ENCODE results near the gene PARN.
"Not testable (repeated sequence)": the region's sequence is repeated elsewhere in the genome, so short reads cannot be mapped to it uniquely, and the experiment has no call there.

The PARN gene

DNA sequence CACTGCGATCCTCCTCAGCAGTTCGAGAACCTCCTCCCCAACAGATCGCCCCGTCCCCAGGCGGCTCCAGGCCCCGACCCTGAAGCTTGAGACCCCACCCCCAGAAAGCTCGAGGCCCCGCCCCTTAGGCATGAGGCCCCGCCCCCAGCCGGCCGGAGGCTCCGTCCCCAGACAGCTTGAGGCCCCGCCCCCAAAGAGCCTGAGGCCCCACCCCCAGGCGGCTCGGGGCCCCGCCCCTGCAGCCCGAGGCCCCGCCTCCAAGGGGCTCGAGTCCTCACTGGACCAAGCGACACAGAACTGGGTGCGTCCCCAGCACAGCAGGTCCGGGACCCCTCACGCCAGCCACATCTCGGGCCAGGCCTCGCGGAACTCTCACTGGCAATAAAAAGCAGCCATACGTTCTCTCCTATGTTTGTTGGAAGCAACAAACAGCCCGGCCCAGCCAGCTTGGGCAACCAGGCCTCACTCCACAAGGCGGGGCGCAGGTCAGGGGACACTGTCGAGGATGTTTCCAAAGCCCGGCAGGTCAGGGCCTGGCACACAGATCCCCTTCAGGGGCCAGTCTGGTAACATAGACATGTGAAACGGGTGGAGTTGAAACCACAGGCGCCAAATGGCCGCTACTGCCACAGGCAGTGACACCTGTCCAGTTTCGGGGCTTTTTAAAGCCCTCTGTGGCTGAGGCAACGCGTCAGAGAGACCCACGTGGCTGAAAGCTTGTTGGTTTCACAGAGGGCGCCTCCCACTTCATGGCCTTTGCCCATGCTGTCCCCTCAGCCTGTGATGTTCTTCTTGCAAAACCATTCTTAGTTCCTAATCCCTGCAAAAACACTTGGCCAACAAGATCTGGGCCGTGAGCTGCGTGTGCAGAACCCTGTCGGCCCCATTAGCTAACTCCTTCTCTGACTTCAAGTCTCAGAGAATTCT, 224.2 kb downstream of the PARN start:
- DNase-seq (ENCODE audit: extremely low read depth in 1 of 2, low read depth in 1 of 2) = no peak

DNA sequence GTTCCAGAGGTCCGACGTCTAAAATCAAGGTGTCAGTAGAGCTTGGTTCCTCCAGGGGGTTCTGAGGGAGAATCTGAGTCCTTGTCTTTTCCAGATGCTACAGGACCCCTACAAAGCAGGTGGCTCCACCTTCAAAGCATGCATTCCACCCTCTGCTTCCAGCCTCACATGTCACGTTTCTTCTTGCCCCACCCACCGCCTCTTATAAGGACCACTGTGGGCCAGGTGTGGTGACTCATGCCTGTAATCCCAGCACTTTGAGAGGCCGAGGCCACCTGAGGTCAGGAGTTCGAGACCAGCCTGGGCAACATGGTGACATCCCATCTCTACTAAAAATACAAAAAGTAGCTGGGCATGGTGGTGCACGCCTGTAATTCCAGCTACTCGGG, 227.1 kb downstream of the PARN start:
- DNase-seq (ENCODE audit: extremely low read depth in 1 of 2, low read depth in 1 of 2) = not testable (repeated sequence)

DNA sequence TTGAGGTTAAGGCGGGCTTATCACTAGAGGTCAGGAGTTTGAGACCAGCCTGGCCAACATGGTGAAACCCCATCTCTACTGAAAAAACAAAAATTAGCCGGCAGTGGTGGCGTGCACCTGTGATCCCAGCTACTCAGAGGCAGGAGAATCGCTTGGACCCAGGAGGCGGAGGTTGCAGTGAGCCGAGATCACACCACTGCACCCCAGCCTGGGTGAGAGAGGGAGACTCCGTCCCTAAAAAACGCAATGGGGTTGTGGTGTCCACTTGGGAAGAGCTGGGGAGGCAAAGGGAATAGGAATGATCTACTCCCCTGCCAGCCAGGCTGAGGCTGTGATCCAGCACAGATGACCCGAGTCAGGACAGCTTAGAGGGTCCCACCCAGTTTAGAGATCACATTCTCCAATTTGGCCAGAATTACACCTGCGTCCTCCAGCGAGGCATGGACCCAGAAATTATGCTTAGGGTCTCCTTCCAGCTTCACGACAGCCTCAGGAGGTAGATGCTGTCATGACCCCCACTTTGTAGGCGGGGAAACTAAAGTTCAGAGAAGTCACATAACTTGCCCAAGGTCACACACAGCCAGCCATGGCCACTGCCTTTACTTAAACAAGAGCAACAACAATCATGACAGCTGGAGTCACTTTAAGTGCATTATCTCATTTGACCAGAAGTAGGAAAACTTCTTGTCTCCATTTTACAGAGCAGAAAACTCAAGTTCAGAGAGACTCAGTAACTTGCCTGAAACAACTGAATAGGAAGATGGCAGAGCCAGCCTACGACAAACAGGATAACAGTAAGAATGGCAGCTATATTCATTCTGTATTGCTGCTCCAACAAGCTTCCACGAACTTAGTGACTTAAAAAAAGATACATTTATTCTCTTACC, 227.7 kb downstream of the PARN start:
- not testable (repeated sequence) for DNase-seq (ENCODE audit: extremely low read depth in 1 of 2, low read depth in 1 of 2)

DNA sequence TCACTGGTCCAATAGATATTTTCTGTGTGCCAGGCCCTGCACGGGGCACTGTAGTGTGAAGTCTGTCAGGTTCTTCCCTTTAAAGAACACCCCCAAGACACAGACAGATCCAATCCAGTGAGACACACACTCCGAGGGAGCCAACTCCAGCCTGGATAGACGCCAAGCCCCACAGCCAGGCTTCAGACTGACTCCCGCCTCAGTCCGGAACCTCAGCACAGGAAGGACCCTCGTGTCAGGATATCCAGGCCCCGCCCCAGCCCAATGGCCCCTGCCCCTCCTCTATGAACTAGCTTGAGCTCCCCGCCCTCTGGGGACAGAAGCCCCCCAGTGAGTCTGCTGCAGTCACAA, 228.4 kb downstream of the PARN start:
- DNase-seq (ENCODE audit: extremely low read depth in 1 of 2, low read depth in 1 of 2) = not testable (repeated sequence)

DNA sequence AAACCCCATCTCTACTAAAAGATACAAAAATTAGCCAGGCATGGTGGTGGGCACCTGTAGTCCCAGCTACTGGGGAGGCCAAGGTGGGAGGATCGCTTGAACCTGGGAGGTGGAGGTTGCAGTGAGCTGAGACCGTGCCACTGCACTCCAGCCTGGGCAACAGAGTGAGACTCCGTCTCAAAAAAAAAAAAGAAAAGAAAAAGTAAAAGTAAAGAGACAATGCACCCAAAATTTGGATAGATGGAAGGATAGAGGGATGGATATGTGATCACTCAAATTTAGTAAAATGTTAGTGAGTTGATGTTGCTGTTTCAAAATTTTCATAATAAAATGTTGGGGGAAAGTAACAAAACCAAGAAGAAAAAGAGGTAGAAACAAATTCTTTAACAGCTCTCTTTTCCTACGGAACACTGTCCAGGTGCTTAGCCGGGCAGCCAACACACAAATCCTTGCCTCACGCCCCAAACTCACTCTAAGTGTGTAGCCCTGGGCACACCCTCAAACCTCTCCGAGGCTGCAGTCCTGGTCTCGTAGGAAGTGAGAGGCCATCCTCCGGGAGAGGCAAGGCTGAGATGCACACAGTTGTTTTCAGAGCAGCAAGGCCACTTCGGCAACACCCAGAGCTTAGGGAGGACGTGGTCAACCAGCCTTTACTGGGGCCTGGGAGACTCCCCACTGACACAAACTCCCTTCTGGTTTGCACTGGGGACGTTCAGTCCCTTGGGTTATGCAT, 228.9 kb downstream of the PARN start:
- DNase-seq (ENCODE audit: extremely low read depth in 1 of 2, low read depth in 1 of 2) = not testable (repeated sequence)

DNA sequence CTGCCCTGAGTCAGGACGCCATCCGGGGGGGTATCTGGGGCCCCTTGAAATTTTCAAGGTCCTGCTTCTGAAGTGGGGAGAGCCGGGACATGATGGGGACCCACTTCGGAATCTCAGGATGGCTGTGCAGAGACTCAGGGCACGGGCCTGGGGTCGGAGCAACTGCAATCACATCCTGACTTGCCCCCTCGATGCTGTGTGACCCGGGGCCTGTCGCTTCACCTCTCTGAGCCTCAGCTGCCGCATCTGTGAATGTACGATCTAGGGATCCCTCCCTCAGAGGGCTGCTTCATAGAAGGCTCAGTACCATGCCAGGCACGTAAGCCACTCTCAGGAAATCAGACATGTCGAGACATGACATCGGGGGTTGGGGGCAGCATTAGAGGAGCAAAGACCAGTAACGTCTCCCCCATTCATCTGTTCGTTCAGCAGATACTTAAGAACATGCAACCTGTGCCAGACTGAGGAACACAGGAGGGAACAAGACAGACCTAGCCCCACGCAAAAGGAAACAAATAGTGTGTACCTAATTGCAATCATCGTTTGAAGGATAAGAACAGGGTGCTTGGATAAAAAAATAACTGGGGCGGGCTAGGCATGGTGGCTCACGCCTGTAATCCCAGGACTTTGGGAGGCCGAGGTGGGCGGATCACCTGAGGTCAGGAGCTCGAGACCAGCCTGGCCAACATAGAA, 229.6 kb downstream of the PARN start:
- no peak for DNase-seq (ENCODE audit: extremely low read depth in 1 of 2, low read depth in 1 of 2)

DNA sequence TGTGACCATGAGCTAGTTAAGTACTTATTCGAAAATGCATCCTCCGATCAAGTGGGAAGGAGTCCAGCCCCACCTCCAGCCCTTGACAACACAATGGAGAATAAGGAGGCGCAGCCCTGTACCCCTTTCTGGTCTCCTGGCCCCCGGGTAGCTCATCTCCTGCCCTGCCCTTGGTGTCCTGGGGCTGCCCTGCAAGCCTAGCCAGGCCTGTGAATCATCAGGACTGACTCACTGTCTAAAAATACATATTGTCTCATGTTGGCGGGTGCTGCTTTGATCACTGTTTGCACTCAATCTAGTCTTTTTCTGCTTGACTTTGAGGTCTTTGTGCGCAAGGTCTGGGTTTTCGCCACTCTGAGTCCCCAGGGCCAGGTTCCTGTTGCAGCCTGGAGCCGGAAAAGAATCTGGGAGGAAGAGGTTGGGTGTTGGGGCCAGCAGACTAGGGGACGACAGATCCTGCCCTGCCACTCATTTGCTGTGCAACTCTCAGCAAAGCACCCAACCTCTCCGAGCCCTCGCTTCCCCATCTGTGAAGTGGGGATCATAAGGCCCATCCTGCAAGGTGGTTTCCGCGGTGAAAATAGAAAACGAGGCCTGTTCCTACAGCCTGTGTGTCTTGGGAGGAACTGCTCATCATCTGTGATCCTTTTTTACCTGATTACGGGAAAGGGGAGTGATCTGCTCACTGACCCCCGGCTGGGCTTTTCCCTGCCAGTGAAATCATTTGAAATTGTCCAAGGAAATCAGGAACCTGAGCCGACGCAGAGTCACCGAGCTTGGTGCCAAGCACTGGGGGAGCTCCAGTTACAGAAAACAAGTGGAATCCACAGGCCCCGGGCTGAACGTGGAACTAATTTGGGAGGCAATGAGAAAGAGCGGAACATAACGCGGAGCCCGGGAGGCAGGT, 230.4 kb downstream of the PARN start:
- DNase-seq (ENCODE audit: extremely low read depth in 1 of 2, low read depth in 1 of 2) = no peak

DNA sequence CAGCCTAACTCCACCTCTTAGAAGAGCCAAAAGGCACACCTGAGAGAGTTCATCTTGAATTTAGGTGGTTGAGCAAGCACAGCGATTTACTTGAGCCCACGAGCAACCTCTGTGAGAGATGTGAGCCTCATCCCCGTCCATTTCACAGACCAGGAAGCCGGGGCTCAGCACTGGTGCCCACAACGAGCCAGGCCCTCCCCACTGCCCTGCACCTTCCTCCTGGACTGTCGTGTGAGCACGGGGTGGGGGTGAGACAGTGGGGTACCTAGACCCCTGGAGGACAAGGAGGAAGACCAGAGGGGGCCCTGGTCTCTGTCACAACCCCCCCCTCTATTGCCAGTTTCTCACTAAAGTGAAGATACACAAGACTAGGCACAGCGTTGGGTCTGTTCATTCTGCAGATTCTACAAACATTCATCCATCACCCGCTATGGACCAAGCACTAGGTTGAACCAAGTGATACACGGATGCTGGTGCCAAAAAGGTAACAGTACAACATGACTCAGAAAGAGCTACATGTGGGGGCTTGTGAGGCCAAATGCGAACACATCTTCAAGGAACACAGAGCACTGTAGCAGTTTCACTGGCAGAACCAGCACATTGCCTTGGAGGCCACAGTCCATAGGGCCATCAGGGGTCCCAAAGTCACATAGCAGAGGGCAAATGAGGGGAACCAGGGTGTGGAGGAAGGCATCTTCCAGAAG, 231.9 kb downstream of the PARN start:
- DNase-seq (ENCODE audit: extremely low read depth in 1 of 2, low read depth in 1 of 2) = no peak

DNA sequence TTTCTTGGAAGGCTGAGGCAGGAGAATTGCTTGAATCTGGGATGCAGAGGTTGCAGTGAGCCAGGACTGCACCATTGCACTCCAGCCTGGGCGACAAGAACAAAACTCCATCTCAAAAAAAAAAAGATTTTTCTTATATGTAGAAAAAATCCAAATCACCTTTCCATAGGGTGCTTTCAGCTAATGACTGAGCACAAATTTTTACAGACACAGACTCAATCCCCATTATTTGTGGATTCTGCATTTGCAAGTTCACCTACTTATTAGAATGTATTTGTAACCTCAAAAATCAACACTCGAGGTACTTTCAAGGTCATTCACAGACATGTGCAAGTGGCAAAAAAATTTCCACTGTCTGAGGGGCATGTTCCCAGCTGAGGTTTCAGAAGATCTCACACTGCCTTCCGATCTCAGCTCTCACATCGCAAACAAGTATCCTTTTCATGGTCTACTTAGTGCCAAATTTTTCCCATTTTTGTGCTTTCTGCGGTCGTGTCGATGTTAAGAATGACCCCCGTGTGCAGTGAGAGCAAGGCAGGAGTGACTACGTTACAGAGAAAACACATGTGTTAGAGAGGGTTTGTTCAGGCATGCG, 234.3 kb downstream of the PARN start:
- not testable (repeated sequence) for DNase-seq (ENCODE audit: extremely low read depth in 1 of 2, low read depth in 1 of 2)

DNA sequence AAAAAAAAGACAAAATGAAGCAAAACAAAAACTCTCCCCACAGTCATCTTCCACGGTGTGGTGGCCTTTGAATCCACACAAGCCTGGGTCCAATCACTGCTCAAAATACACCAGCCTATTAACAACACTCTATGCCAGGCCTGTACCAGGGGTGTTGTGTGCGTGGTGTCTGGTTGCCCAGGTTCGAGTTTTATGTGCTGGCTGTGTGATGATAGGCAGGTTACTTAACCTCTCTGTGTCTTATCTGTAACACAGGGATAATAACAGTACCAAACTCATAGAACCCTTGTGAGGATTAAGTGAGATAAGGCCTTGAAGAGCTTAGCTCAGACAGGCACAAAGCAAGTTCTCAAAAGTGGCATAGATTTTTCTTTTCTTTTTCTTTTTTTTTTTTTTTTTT, 235.2 kb downstream of the PARN start:
- no peak for DNase-seq (ENCODE audit: extremely low read depth in 1 of 2, low read depth in 1 of 2)

DNA sequence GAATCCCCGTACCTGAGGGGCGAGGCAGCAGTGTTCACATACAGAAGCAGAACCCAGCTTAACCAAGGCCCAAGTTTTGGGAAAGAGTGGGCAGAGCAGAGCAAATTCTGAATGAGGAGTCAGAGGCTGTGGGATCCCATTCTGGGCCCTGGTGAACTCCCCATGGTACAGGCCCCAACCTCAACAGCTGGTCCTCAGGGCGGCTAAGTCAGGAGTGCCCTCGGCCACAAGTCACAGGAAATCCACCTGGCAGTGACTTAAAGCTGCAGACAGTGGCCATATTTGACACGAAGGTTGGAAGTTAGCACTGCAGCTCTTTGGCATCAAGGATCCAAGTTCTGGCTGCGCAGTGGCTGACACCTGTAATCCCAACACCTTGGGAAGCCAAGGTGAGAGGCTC, 237.1 kb downstream of the PARN start:
- DNase-seq (ENCODE audit: extremely low read depth in 1 of 2, low read depth in 1 of 2) = no peak

DNA sequence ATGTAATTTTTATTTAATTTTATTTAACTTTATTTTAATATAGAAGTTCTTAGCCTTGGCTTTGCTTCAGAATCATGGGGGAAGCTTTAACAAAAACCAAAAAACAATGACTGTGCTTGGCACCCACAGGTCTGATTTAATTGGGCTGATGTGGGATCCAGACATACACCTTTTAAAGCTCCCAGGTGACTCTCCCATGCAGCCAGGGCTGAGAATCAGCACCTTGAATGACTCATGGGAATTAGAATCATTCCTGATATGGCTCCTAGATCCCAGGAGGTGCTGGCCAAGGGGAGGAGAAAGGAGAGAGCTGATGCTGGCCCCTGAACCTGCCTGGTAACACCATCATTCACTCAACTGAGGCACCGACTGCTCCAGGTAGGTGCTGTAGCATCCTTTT, 240.7 kb downstream of the PARN start:
- DNase-seq (ENCODE audit: extremely low read depth in 1 of 2, low read depth in 1 of 2) = no peak

DNA sequence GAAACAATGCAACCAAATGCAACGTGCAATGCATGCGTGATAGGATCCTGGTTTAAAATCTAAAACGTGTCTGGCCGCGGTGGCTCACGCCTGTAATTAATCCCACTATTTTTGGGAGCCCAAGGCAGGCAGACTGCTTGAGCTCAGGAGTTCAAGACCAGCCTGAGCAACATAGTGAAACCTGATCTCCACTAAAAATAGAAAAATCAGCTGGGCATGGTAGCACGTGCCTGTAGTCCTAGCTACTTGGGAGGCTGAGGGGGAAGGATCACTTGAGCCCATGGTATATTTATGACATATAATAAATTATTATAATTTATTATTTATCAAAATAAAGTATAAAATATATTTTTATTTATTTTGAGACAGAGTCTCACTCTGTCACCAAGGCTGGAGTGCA, 241.8 kb downstream of the PARN start:
- no peak for DNase-seq (ENCODE audit: extremely low read depth in 1 of 2, low read depth in 1 of 2)

DNA sequence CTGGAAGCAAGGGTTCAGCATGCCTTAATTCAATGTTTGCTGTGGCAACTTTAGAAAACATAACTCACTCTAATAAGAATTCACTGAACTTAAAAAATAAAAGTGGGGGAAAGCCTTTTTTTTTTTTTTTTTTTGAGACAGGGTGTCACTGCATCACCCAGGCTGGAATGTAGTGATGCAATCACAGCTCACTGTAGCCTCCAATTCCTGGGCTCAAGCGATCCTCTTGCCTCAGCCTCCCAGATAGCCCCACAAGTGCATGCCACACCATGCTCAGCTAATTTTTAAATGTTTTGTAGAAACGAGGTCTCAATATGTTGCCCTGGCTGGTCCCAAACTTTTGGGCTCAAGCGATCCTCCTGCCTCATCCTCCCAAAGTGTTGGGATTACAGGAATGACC, 243.9 kb downstream of the PARN start:
- DNase-seq (ENCODE audit: extremely low read depth in 1 of 2, low read depth in 1 of 2) = no peak

All from stimulated activated CD8-positive, alpha-beta memory T cell treated with anti-CD3 and anti-CD28 coated beads, Interleukin-7, amount 100 ng/mL, for 48 hours (primary cell).